Activated effector memory CD4-positive, alpha-beta T cell treated with Interleukin-2 at 50 U/mL for 16 hours (primary cell): ENCODE data around the gene ARID3B.
A peak's percentile ranks its signal among the peaks of the same experiment; 100 is the strongest.
"Not testable (repeated sequence)": the region's sequence is repeated elsewhere in the genome, so short reads cannot be mapped to it uniquely, and the experiment has no call there.

Experiments
- DNase-seq: peaks from one replicate; pipeline ENCODE4 v3.0.0-alpha.2; 2020

The ARID3B gene

GRCh38 chr15:74540761-74541493 is at the start of gene ARID3B:
TSS of gene ARID3B (plus strand) at chr15:74541220. CDS start at chr15:74543937, 2,717 bp downstream.
- peak; percentile 94 for DNase-seq

GRCh38 chr15:74496648-74497047 is 44.4 kb upstream of the ARID3B start:
- no peak for DNase-seq

GRCh38 chr15:74497584-74497983 is 43.4 kb upstream of the ARID3B start:
- no peak for DNase-seq

GRCh38 chr15:74499366-74499765 is 41.7 kb upstream of the ARID3B start:
- no peak for DNase-seq

- DNase-seq, result no peak
Observed at GRCh38 chr15:74500401-74500800, 40.6 kb upstream of the ARID3B start.

- no peak for DNase-seq
Observed at GRCh38 chr15:74502301-74502700, 38.7 kb upstream of the ARID3B start.

- no peak for DNase-seq
Observed at GRCh38 chr15:74504418-74504817, 36.6 kb upstream of the ARID3B start.

- no peak for DNase-seq
Observed at GRCh38 chr15:74504836-74505235, 36.2 kb upstream of the ARID3B start.

GRCh38 chr15:74505837-74506514 is 35.0 kb upstream of the ARID3B start:
- no peak for DNase-seq

- DNase-seq, result no peak
Observed at GRCh38 chr15:74506515-74506840, 34.5 kb upstream of the ARID3B start.

GRCh38 chr15:74511583-74511982 is 29.4 kb upstream of the ARID3B start:
- DNase-seq, result no peak

- not testable (repeated sequence) for DNase-seq
Observed at GRCh38 chr15:74514059-74514458, 27.0 kb upstream of the ARID3B start.

- no peak for DNase-seq
Observed at GRCh38 chr15:74517096-74517495, 23.9 kb upstream of the ARID3B start.

GRCh38 chr15:74519311-74519710 is 21.7 kb upstream of the ARID3B start:
- no peak for DNase-seq

GRCh38 chr15:74520407-74520806 is 20.6 kb upstream of the ARID3B start:
- no peak for DNase-seq

GRCh38 chr15:74523982-74524381 is 17.0 kb upstream of the ARID3B start:
- no peak for DNase-seq

- DNase-seq, result no peak
Observed at GRCh38 chr15:74525309-74525708, 15.7 kb upstream of the ARID3B start.

GRCh38 chr15:74525945-74526344 is 15.1 kb upstream of the ARID3B start:
- DNase-seq, result no peak

GRCh38 chr15:74528876-74529275 is 12.1 kb upstream of the ARID3B start:
- no peak for DNase-seq

GRCh38 chr15:74529921-74530320 is 11.1 kb upstream of the ARID3B start:
- DNase-seq, result no peak

- DNase-seq, result no peak
Observed at GRCh38 chr15:74530771-74531143, 10.3 kb upstream of the ARID3B start.

GRCh38 chr15:74531144-74531811 is 9.7 kb upstream of the ARID3B start:
- no peak for DNase-seq

- no peak for DNase-seq
Observed at GRCh38 chr15:74535388-74536084, 5.5 kb upstream of the ARID3B start.

GRCh38 chr15:74537736-74538135 is 3.3 kb upstream of the ARID3B start:
- no peak for DNase-seq
